Esophagus muscularis mucosa (tissue), 4 donors: Measurements from ENCODE around the gene MRPS27.

Source experiments
- EP300 ChIP-seq: sonication (generic); formaldehyde crosslinking; IDR thresholded peaks from one replicate; pipeline ENCODE4 v1.6.1; 2017; ENCODE audit warnings: antibody characterized with exemption
- POLR2A ChIP-seq: fragments of 450-650 bp; IDR thresholded peaks from one replicate; pipeline ENCODE4 v1.6.1; 2017; ENCODE audit warnings: antibody characterized with exemption, moderate library complexity, mild to moderate bottlenecking, low read depth
- POLR2AphosphoS5 ChIP-seq, 2 donors: sonication (generic); formaldehyde crosslinking; IDR thresholded peaks; one replicate each; pipeline ENCODE4 v1.6.1; 2017; ENCODE audit warnings: antibody characterized with exemption in 2 of 2
- TF ChIP-seq, protein P1 (sequence below), 3 experiments: fragments of 200-600 bp in 2 of 3; fragments of 450-650 bp in 1 of 3; sonication (generic) in 2 of 3; IDR thresholded peaks; one replicate each; pipeline ENCODE4 v1.5.1; 2017 to 2019; ENCODE audit warnings: antibody characterized with exemption in 3 of 3, mild to moderate bottlenecking in 2 of 3, moderate library complexity in 1 of 3

GRCh38 chr5:72216756-72217155 is 103.3 kb downstream of the MRPS27 start:
- TF ChIP-seq, protein P1, sequence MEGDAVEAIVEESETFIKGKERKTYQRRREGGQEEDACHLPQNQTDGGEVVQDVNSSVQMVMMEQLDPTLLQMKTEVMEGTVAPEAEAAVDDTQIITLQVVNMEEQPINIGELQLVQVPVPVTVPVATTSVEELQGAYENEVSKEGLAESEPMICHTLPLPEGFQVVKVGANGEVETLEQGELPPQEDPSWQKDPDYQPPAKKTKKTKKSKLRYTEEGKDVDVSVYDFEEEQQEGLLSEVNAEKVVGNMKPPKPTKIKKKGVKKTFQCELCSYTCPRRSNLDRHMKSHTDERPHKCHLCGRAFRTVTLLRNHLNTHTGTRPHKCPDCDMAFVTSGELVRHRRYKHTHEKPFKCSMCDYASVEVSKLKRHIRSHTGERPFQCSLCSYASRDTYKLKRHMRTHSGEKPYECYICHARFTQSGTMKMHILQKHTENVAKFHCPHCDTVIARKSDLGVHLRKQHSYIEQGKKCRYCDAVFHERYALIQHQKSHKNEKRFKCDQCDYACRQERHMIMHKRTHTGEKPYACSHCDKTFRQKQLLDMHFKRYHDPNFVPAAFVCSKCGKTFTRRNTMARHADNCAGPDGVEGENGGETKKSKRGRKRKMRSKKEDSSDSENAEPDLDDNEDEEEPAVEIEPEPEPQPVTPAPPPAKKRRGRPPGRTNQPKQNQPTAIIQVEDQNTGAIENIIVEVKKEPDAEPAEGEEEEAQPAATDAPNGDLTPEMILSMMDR (IDR thresholded peaks at IDR 0.05) = no peak
- TF ChIP-seq POLR2A = no peak
- TF ChIP-seq EP300 = no peak
- TF ChIP-seq POLR2AphosphoS5 (IDR thresholded peaks at IDR 0.05) = no peak
